Endothelial cell of hepatic sinusoid (primary cell): Measurements from ENCODE around the gene PPBP.
"Not testable (repeated sequence)": the region's sequence is repeated elsewhere in the genome, so short reads cannot be mapped to it uniquely, and the experiment has no call there.

Experiments
- in situ Hi-C: cut with HindIII; loops from 2 replicates; pipeline ENCODE4 v1.10.0; 2017; ENCODE audit warnings: low sequenced_read_pairs

PPBP gene

GRCh38 chr4:73952352-73952751, 35.6 kb downstream of the PPBP start:
- in situ Hi-C loops, result no loop called here

DNA sequence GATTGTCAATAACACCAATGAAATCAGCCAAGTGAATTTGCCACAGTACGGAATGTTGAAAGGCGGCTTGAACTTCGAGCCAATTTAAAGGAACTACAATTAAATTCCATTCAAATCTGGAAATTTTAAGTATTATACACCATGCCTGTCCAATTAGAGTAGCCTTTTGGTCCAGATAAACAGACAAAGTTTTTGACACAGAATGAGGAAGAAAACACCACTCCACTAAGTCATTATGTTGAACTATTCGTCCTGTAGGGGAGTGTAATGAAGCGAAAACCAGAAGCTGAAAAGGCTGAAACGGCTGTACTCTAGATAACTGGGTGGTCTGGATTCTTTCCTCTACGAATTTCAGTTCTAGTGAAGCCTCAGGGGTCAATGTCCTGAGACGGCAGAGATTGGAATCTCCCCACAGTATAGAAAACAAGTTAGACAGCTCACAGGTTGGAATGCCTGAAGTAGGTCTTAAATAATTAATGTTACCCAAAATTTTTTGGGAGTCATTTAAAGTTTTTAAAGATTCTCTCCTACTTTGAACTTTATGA, 37.5 kb downstream of the PPBP start:
- in situ Hi-C loops, result not testable (repeated sequence)

DNA sequence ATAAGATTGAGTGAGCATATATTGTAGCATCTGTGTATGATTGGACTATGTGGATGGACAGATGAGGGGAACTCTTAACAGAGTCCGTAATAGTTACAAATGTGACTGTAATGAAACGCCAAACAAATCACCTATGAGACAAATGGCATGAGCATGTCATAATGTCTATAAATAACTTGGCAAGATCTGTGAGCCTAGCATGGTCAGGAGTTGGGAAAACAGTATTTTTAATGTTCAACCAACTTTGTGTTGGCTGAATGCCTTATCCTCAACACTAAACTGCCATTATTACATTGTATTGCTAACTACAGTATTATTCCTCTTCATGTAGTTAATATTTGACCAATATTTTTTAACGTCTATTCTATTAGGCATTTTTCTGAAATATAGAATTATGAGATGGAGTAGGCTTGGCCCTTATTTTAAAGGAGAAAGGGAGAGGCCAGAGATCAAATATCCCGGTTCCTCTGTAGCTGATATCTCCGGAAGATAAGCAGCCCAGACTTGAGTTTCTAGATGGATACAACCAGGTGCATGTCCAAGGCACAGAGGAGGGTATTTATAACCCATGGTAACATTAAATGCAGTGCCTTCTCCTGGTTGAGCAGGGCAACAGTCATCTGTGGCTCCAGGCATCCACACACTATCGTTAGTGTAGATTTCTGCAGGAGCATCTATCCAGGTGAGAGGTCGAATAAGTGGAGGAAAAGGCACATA, 38.8 kb downstream of the PPBP start:
- in situ Hi-C loops, result no loop called here

GRCh38 chr4:73948291-73948690, 39.7 kb downstream of the PPBP start:
- in situ Hi-C loops, result no loop called here

- in situ Hi-C loops, result no loop called here
These were observed 40.6 kb downstream of the PPBP start for GRCh38 chr4:73947239-73947985.

GRCh38 chr4:73945674-73946449, 42.1 kb downstream of the PPBP start:
- in situ Hi-C loops, result no loop called here

- in situ Hi-C loops, result no loop called here
These were observed 42.9 kb downstream of the PPBP start for GRCh38 chr4:73945140-73945539.

- in situ Hi-C loops, result no loop called here
These were observed 43.7 kb downstream of the PPBP start for GRCh38 chr4:73944061-73944875.

DNA sequence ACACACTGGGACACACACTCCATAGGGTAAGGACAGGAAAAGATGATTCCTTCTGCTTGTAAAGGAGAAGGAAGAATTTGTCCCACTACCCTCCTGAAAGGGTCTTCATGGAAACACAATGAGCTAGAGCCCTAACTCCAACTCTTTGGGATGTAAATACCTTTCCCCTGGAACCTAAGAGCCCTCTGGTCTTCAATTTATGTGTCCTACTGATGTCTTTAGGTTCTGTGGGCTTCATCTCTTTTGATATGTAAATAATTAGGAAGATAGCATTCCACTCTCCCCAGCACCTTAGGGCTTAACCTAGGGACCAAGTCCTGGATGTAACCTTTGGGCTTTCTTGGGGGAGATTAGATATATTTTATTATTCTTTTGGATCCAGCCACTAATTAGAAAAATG, 44.4 kb downstream of the PPBP start:
- in situ Hi-C loops, result no loop called here

GRCh38 chr4:73936969-73937368, 51.0 kb downstream of the PPBP start:
- in situ Hi-C loops, result no loop called here
